GM12872 (cell line): ENCODE results near the gene PSMB3.

Experiments
- CTCF ChIP-seq: IDR thresholded peaks from 3 replicates; pipeline ENCODE4 v1.5.1; 2011; ENCODE audit warnings: low read depth, mild to moderate bottlenecking, low read length, moderate library complexity; ENCODE audit not compliant: insufficient read depth

PSMB3 gene

GRCh38 chr17:38741461-38741860 is 11.1 kb upstream of the PSMB3 start:
- no peak for TF ChIP-seq CTCF

- no peak for TF ChIP-seq CTCF
Measured at GRCh38 chr17:38741921-38742410, 10.6 kb upstream of the PSMB3 start.

- TF ChIP-seq CTCF = no peak
Measured at GRCh38 chr17:38742411-38743308, 9.9 kb upstream of the PSMB3 start.

GRCh38 chr17:38743556-38744171 is 8.9 kb upstream of the PSMB3 start:
- no peak for TF ChIP-seq CTCF

- no peak for TF ChIP-seq CTCF
Measured at GRCh38 chr17:38745545-38745944, 7.0 kb upstream of the PSMB3 start.

- TF ChIP-seq CTCF = no peak
Measured at GRCh38 chr17:38746004-38746848, 6.3 kb upstream of the PSMB3 start.

- no peak for TF ChIP-seq CTCF
Measured at GRCh38 chr17:38746849-38747462, 5.6 kb upstream of the PSMB3 start.
